HCT116 (cell line): ENCODE measurements around the gene SLC35F3. TPM values are rescaled to one million over a fixed set of nuclear protein-coding genes. Genes with fewer than 3 reads are reported as not detected.

Experiments
- ATAC-seq: fragments of 200-7000 bp; cut with Tn5 transposase; 2 replicates; pipeline ENCODE4 v1.9.1; 2020; ENCODE audit warnings: mild to moderate bottlenecking, moderate library complexity
- BruUV-seq: library from RNA; stranded (reverse); fragments of 400-500 nt; replicated peaks from 2 replicates; lab custom pipeline; 2021; lab: Mats Ljungman, UMichigan
- CTCF ChIA-PET: fragments of 300-600 bp; sonication (Branson Sonifier 250); formaldehyde crosslinking; loops from one replicate; lab custom pipeline; 2021; ENCODE audit warnings: antibody characterized with exemption; lab: Charles Lee
- POLR2A ChIA-PET: fragments of 300-600, 350-600 bp; sonication (Branson Sonifier 250); formaldehyde crosslinking; loops from one replicate; lab custom pipeline; 2021; ENCODE audit warnings: antibody characterized with exemption; lab: Charles Lee
- RAD21 ChIA-PET, 2 experiments: fragments of 300-600 bp; sonication (Branson Sonifier 250); formaldehyde crosslinking; loops; one replicate each; lab custom pipeline; 2023; ENCODE audit warnings: low total read pairs in 2 of 2; ENCODE audit not compliant: uncharacterized antibody in 2 of 2, unreplicated experiment in 2 of 2, low non-redundant PET in 1 of 2; lab: Charles Lee
- DNase-seq: peaks from one replicate; pipeline ENCODE4 v3.0.0-alpha.2; 2010; ENCODE audit warnings: low read depth, low spot score
- H2AFZ ChIP-seq: fragments of 200-600 bp; shearing (Covaris generic), sonication (generic); 2 replicates; pipeline ENCODE4 v1.6.1; 2017; ENCODE audit warnings: low read depth, mixed run types, mixed read lengths, antibody characterized with exemption, low read length; ENCODE audit not compliant: poor library complexity, severe bottlenecking
- H3K27ac ChIP-seq: 2 replicates; pipeline ENCODE4 v1.5.1; 2012; ENCODE audit warnings: low read depth, low read length
- H3K27me3 ChIP-seq: fragments of 200-600 bp; sonication (generic); 2 replicates; pipeline ENCODE4 v1.6.1; 2016; ENCODE audit warnings: mixed run types, low read length, mixed read lengths; ENCODE audit not compliant: insufficient read depth
- H3K36me3 ChIP-seq, 2 experiments: fragments of 200-500 bp in 1 of 2; fragments of 200-600 bp in 1 of 2; sonication (Bioruptor generic) in 1 of 2; sonication (generic) in 1 of 2; 2 replicates each; pipeline versions ENCODE4 v1.5.1 to v1.6.1; 2014 to 2016; ENCODE audit warnings: low read length in 2 of 2, inconsistent platforms in 1 of 2, mixed read lengths in 1 of 2, mixed run types in 1 of 2; ENCODE audit not compliant: insufficient read depth in 2 of 2, control insufficient read depth in 1 of 2
- H3K4me1 ChIP-seq, 2 experiments: fragments of 200-600 bp in 1 of 2; sonication (generic) in 1 of 2; 2 replicates each; pipeline versions ENCODE4 v1.5.1 to v1.6.1; 2012 to 2017; ENCODE audit warnings: low read length in 2 of 2, inconsistent platforms in 1 of 2, mild to moderate bottlenecking in 1 of 2, mixed read lengths in 1 of 2, mixed run types in 1 of 2, moderate library complexity in 1 of 2; ENCODE audit not compliant: insufficient read depth in 2 of 2, control insufficient read depth in 1 of 2
- H3K4me2 ChIP-seq: fragments of 200-600 bp; sonication (generic); 2 replicates; pipeline ENCODE4 v1.6.1; 2017; ENCODE audit warnings: mixed run types, low read length, mixed read lengths
- H3K4me3 ChIP-seq, 2 experiments: fragments of 200-600 bp in 1 of 2; sonication (generic) in 1 of 2; replicated peaks in 1 of 2; 2 replicates each; pipeline ENCODE4 v1.5.1; 2011 to 2016; ENCODE audit warnings: low read length in 2 of 2, control low read depth in 1 of 2, low read depth in 1 of 2, mild to moderate bottlenecking in 1 of 2, mixed read lengths in 1 of 2, mixed run types in 1 of 2
- H3K79me2 ChIP-seq: fragments of 200-600 bp; sonication (generic); 2 replicates; pipeline ENCODE4 v1.6.1; 2017; ENCODE audit warnings: mild to moderate bottlenecking, mixed run types, low read length, moderate library complexity, mixed read lengths; ENCODE audit not compliant: insufficient read depth
- H3K9ac ChIP-seq: fragments of 200-600 bp; sonication (generic); 2 replicates; pipeline ENCODE4 v1.6.1; 2016; ENCODE audit warnings: low read length, mixed read lengths
- H3K9me2 ChIP-seq: fragments of 200-600 bp; sonication (generic), shearing (Covaris generic); 2 replicates; pipeline ENCODE4 v1.6.1; 2017; ENCODE audit warnings: mixed run types, mild to moderate bottlenecking, moderate library complexity; ENCODE audit not compliant: insufficient read depth
- H3K9me3 ChIP-seq, 2 experiments: fragments of 200-500 bp in 1 of 2; fragments of 200-600 bp in 1 of 2; sonication (Bioruptor generic) in 1 of 2; sonication (generic) in 1 of 2; 2 replicates each; pipeline ENCODE4 v1.6.1; 2014 to 2017; ENCODE audit warnings: low read length in 2 of 2, mixed read lengths in 2 of 2, inconsistent platforms in 1 of 2, low read depth in 1 of 2, mild to moderate bottlenecking in 1 of 2, mixed run types in 1 of 2, moderate library complexity in 1 of 2; ENCODE audit not compliant: control insufficient read depth in 1 of 2, insufficient read depth in 1 of 2
- H4K20me1 ChIP-seq: fragments of 200-600 bp; sonication (generic), shearing (Covaris generic); 2 replicates; pipeline ENCODE4 v1.6.1; 2017; ENCODE audit warnings: mixed run types, mild to moderate bottlenecking, moderate library complexity; ENCODE audit not compliant: insufficient read depth
- ATF3 ChIP-seq: IDR thresholded peaks from 2 replicates; pipeline ENCODE4 v1.6.1; 2012
- CBX3 ChIP-seq: IDR thresholded peaks from 2 replicates; pipeline ENCODE4 v1.6.1; 2012; ENCODE audit warnings: low read depth
- CTCF ChIP-seq, 3 experiments: fragments of 200-600 bp in 1 of 3; sonication (generic) in 1 of 3; IDR thresholded peaks in 2 of 3; conservative IDR thresholded peaks in 1 of 3; 2 replicates each; pipeline ENCODE4 v1.5.1; 2012 to 2017; ENCODE audit warnings: low read depth in 2 of 3, low read length in 2 of 3, antibody characterized with exemption in 1 of 3, borderline replicate concordance in 1 of 3, control low read depth in 1 of 3, mild to moderate bottlenecking in 1 of 3, mixed read lengths in 1 of 3, mixed run types in 1 of 3, moderate library complexity in 1 of 3; ENCODE audit not compliant: insufficient read depth in 1 of 3
- EZH2phosphoT487 ChIP-seq: fragments of 200-600 bp; IDR thresholded peaks from 2 replicates; pipeline ENCODE4 v1.6.1; 2018; ENCODE audit warnings: antibody characterized with exemption, borderline replicate concordance
- FOSL1 ChIP-seq: IDR thresholded peaks from 2 replicates; pipeline ENCODE4 v1.6.1; 2012; ENCODE audit warnings: low read depth
- JUND ChIP-seq: IDR thresholded peaks from 2 replicates; pipeline ENCODE4 v1.6.1; 2012
- POLR2AphosphoS5 ChIP-seq: IDR thresholded peaks from 2 replicates; pipeline ENCODE4 v1.6.1; 2011; ENCODE audit warnings: mild to moderate bottlenecking, low read depth, low read length, moderate library complexity
- RAD21 ChIP-seq: IDR thresholded peaks from 2 replicates; pipeline ENCODE4 v1.6.1; 2012; ENCODE audit warnings: low read depth, mild to moderate bottlenecking
- SIN3A ChIP-seq: IDR thresholded peaks from 2 replicates; pipeline ENCODE4 v1.6.1; 2012; ENCODE audit warnings: low read depth
- SP1 ChIP-seq: IDR thresholded peaks from 2 replicates; pipeline ENCODE4 v1.6.1; 2012; ENCODE audit warnings: low read depth
- YY1 ChIP-seq: IDR thresholded peaks from 2 replicates; pipeline ENCODE4 v1.6.1; 2011; ENCODE audit warnings: low read length, low read depth, moderate library complexity, mild to moderate bottlenecking; ENCODE audit not compliant: insufficient replicate concordance; ENCODE audit errors: extremely low read depth
- ZBTB33 ChIP-seq: IDR thresholded peaks from 2 replicates; pipeline ENCODE4 v1.6.1; 2011; ENCODE audit warnings: mild to moderate bottlenecking, low read length, moderate library complexity; ENCODE audit not compliant: insufficient replicate concordance; ENCODE audit errors: extremely low read depth
- ZFX ChIP-seq: fragments of 450-650 bp; IDR thresholded peaks from 2 replicates; pipeline ENCODE4 v1.6.1; 2017
- ZNF274 ChIP-seq: fragments of 200-500 bp; sonication (Bioruptor generic); IDR thresholded peaks from 2 replicates; pipeline ENCODE4 v1.6.1; 2014; ENCODE audit warnings: mild to moderate bottlenecking, low read depth, low read length, inconsistent platforms
- intact Hi-C: fragments of 100-400 bp; cut with micrococcal nuclease; formaldehyde crosslinking; loops from 2 replicates; pipeline ENCODE4 v1.10.0; 2022
- total RNA-seq: library from RNA; stranded (reverse); gene quantifications from one replicate; pipeline ENCODE4 v1.2.1, GENCODE V29; 2021; ENCODE audit not compliant: unreplicated experiment

SLC35F3 gene
- total RNA-seq, 1 experiment from 2014 or later: 6.4 TPM

GRCh38 chr1:233998456-233998855, 94.0 kb downstream of the SLC35F3 start:
- Histone ChIP-seq H3K9me3 (no peaks in the 10 kb centered on the region), H3K4me3 (no peak overlapping the region), H4K20me1 (no peaks in the 10 kb centered on the region), H3K79me2 (peaks cover 30% of the 10 kb centered on the region; the same call in 1 of the 2 replicates), H2AFZ (no peak overlapping the region), H3K27ac (no peak overlapping the region), H3K4me2 (no peak overlapping the region), H3K36me3 (no peaks in the 10 kb centered on the region), H3K9me2 (no peaks in the 10 kb centered on the region), H3K9ac (no peak overlapping the region), H3K4me1 (peaks cover 5 to 22% of the 10 kb centered on the region in 2 experiments; a peak in 3 of 4 replicates), H3K27me3 (no peaks in the 10 kb centered on the region)
- DNase-seq: no peak
- ChIA-PET POLR2A (no interaction called here), CTCF (no interaction called here), RAD21 (no interaction called here)
- no peak for TF ChIP-seq RAD21
- no peak for TF ChIP-seq FOSL1
- TF ChIP-seq YY1: no peak
- no peak for TF ChIP-seq ZFX
- TF ChIP-seq SIN3A: no peak
- TF ChIP-seq CTCF (IDR thresholded peaks at IDR 0.05 in 2 of 3, conservative IDR thresholded peaks at IDR 0.05 in 1 of 3; ENCODE audit: borderline replicate concordance in 1 of 3, insufficient read depth in 1 of 3, low read depth in 2 of 3, low read length in 2 of 3): no peak
- TF ChIP-seq JUND: no peak
- no peak for TF ChIP-seq CBX3
- no peak for TF ChIP-seq ZBTB33
- TF ChIP-seq SP1: no peak
- no peak for TF ChIP-seq EZH2phosphoT487
- TF ChIP-seq POLR2AphosphoS5: no peak
- no peak for TF ChIP-seq ATF3
- no peak for TF ChIP-seq ZNF274
- no TSS peak for BruUV-seq
- intact Hi-C loops: no loop called here
- ATAC-seq: no peak
